ENCODE results near the gene CGB8.
"Not testable (repeated sequence)": the region's sequence is repeated elsewhere in the genome, so short reads cannot be mapped to it uniquely, and the experiment has no call there.

CGB8 gene

GRCh38 chr19:49049011-49049410 lies at the start of gene CGB8:
Gene CGB8 (minus strand): TSS chr19:49049111. CDS start chr19:49048739, 372 bp downstream.
- not testable (repeated sequence) for DNase-seq (ENCODE audit: low read depth in 1 of 2, low spot score in 1 of 2)

- DNase-seq (ENCODE audit: low read depth in 1 of 2, low spot score in 1 of 2) = peak; percentile 49 to 57
These were observed 48.8 kb upstream of the CGB8 start for GRCh38 chr19:49097453-49098288.

GRCh38 chr19:49094505-49095482 lies 45.9 kb upstream of the CGB8 start:
- no peak for DNase-seq (ENCODE audit: low read depth in 1 of 2, low spot score in 1 of 2)

GRCh38 chr19:49092686-49093085 lies 43.8 kb upstream of the CGB8 start:
- no peak for DNase-seq (ENCODE audit: low read depth in 1 of 2, low spot score in 1 of 2)

DNA sequence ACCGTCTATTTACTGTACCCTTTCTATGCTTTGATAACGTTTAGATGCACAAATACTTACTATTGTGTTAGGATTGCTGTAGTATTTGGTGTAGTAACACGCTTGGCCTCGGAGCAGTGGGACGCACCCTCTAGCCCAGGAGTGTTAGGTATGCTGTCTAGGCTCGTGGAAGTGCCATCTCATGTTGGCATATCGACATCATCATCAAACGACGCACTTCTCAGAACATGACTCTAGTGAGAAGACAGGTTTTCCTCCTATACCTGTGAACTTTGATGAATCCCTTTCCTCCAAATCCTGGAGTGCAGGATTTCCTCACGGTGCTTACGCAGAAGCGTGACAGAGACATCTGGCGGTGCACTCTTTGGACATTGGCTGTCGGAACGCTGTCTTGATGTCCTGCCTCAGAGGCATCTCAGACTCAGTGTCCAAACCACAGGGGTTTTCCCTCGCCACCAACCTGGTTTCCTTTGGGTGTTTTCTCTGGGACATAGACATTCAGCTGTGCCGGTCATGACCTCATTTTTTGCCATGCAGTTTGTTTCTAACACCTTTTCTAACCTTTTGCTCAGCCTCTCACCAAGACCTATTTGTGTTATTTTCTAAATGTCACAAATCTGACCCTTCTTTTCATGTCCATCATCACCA lies 42.6 kb upstream of the CGB8 start:
- DNase-seq (ENCODE audit: low read depth in 1 of 2, low spot score in 1 of 2) = no peak

- no peak for DNase-seq (ENCODE audit: low read depth in 1 of 2, low spot score in 1 of 2)
These were observed 37.4 kb upstream of the CGB8 start for GRCh38 chr19:49086296-49086695.

DNA sequence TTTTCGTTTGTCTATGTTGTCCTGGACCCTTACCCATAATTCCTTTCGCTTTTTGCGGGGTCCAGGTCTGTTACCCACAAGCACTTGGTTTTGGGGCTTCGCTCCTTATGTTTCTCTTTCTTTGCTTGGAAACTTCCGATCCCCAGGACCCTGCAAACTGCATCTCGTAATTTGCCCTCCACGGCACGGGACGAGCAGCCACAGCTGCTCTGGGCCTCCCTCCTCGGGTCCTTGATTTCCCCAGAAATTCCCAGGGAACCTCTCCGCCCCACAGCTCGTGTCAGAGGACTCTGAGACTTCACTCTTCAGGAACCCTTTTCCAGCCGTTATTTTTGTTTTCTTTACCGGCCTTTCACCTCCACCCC lies 36.9 kb upstream of the CGB8 start:
- DNase-seq (ENCODE audit: low read depth in 1 of 2, low spot score in 1 of 2) = no peak

DNA sequence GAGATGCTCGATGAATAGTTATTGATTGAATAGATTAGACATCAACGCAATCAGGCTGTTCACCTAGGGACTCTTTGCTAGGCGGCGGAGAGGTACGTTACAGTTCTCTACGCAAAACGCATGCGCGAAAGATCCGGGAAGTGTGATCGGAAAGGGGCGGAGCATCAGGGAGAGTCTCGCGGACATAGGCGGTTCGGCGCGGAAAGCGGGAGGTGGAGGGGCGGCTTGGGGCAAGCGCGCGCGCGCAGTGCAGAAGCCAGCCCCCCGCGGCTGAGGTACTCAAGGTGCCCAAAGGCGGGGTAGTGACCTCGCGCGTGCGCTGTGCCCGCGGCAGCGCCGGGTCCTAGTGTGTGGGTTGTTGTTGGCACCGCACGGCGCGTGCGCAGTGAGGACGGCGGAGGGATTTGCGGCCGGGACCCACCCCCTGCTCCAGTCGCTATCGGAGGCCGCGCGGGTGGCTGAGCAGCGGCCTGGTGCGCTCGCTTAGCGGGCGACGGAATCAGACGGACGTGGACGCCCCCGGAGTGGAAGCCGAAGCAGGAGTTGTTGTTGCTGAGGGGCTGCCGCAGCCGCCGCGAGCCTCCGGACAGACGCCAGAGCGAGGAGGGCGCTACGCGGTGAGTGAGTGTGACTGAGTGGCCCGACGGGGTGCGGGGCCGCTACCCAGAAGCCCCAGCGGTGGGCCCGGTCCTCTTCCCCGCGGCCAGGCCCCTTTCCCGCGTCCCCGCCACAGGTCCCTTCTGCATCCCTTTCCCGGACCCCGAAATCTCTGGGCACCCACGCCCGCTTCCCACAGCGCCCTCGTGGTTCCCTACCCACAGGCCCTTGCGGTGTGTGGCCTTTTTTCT lies 36.3 kb upstream of the CGB8 start, which contains the start of gene SNRNP70:
Gene SNRNP70, plus strand, starts transcription at position 432 of the 848 bp plus-strand sequence. CDS start 964 bp downstream, outside the sequence.
- DNase-seq (ENCODE audit: low read depth in 1 of 2, low spot score in 1 of 2) = peak; percentile 98 to 99

DNA sequence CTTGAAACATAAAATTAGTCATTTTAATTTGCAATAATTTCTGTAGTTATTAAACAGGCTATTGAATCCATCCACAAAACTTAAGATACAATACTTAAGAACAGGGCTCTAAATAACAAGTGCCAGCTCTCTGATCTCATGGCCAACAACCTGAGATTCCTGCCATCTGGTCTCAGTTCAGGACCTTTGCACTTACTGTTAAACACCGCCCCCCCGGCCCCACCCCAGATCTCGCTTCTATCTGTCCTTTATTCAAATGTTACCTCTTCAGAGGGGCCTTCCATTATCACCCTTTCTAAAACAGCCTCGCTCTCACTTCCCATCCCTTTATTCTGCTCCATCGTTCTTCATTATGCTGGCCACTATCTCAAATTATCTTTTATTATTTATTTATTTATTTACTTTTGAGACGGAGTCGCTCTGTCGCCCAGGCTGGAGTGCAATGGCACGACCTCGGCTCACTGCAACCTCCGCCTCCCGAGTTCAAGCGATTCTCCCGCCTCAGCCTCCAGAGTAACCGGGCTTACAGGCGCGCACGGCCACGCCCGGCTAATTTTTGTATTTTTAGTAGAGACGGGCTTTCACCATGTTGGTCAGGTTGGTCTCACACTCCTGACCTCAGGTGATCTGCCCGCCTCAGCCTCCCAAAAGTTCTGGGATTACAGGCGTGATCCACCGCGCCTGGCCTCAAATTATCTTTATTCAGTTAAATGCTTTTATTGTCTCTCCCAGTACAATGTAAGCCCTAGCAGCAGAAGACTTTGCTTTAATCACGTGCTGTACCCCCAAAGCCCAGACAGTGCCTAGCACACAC lies 35.5 kb upstream of the CGB8 start:
- DNase-seq (ENCODE audit: low read depth in 1 of 2, low spot score in 1 of 2) = no peak

GRCh38 chr19:49081273-49081672 lies 32.4 kb upstream of the CGB8 start:
- no peak for DNase-seq (ENCODE audit: low read depth in 1 of 2, low spot score in 1 of 2)

DNA sequence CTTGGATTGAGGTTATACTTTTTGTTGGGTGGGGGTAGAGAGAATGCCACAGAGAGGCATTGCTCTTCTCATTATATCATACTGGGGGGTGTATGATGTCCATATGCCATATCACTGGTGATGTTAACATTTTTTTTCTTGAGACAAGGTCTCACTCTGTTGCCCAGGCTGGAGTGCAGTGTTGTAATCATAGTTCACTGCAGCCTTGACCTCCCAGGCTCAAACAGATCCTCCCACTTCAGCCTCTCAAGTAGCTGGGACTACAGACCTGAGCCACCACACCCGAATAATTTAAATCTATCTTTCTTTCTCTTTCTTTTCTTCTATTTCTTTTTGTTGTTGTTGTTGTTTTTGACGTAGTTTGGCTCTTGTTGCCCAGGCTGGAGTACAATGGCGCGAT lies 31.5 kb upstream of the CGB8 start:
- no peak for DNase-seq (ENCODE audit: low read depth in 1 of 2, low spot score in 1 of 2)

GRCh38 chr19:49074869-49075268 lies 26.0 kb upstream of the CGB8 start:
- DNase-seq (ENCODE audit: low read depth in 1 of 2, low spot score in 1 of 2) = not testable (repeated sequence)

- DNase-seq (ENCODE audit: low read depth in 1 of 2, low spot score in 1 of 2) = no peak
These were observed 24.8 kb upstream of the CGB8 start for GRCh38 chr19:49073514-49074378.

DNA sequence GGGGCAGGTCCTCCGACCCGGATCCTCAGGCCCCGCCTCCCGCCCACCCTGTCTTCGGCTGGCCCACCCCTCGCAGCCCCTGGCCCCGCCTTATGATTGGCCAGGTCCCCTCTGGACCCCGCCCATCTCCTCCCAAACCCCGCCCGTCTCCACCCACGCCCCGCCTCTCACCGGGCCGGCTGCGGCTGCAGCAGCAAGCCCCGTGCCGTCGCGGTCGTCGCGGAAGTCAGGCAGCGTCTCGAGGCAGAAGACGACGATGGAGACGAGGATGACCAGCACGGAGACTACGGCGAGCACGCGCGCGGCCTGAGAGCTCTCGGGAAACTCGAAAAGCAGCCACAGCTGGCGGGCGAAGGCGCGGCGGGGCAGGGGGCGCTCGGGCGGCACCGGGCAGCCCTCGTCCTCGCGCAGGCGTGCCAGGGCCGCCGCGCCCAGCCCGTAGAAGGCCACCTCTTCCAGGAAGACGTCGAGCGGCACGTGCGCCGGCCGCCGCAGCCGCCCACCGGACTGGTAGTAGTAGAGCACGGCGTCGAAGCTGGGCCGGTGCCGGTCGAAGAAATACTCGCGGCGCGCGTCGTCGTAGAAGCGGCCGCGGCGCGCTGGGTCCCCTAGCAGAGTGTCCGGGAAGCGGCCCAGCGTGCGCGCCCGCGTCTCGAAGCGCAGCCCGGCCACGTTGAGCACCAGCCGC lies 23.1 kb upstream of the CGB8 start:
- no peak for DNase-seq (ENCODE audit: low read depth in 1 of 2, low spot score in 1 of 2)

DNA sequence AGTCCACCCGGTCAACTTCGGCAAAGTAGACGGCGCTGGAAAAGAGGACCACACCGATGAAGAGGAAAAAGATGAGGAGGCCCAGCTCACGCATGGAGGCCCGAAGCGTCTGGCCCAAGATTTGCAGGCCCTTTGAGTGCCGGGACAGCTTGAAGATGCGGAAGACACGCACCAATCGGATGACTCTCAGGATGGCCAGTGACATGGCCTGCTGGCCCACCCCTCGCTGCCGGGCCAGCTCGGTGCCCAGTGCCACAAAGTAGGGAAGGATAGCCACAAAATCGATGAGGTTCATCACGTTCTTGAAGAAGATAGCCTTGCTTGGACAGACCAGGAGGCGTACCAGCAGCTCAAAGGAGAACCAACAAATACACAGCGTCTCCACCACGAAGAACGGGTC lies 21.5 kb upstream of the CGB8 start:
- no peak for DNase-seq (ENCODE audit: low read depth in 1 of 2, low spot score in 1 of 2)

DNA sequence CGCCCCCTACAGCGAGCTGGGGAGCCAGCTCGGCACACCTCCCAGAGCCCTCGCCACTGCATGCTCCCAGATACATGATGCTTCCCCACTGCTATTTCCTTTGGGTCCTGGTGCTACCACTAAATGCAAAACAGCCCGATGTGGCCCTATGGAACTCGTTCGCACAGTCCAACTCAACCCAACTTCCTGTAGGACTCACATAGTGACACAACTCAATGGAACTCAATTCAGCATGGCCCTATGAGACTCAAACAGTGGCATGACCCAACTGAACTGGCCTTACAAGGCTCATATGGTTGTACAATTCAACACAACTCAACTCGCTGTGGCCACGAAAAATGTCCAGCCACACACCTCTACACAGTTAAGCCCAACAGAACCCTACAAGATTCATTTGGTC lies 20.1 kb upstream of the CGB8 start:
- no peak for DNase-seq (ENCODE audit: low read depth in 1 of 2, low spot score in 1 of 2)

DNA sequence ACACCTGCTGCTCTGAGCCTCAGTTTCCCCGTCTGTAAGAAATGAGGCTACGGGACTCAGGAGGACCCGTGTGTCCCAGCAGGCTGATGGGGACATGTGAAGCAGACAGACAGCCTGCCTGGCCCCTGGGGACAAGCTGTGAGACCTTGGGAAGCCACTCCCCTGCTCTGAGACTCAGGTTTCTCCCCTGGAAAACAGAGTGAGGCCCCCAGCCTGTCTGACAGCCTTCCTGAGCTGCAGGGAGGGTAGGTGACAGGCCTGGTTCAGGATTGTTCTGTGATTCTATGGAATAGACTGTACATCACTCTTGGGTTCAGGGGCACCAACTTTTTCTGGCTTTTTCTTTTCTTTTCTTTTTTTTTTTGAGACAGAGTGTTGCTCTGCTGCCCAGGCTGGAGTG lies 18.6 kb upstream of the CGB8 start:
- DNase-seq (ENCODE audit: low read depth in 1 of 2, low spot score in 1 of 2) = no peak

GRCh38 chr19:49065905-49066512 lies 17.1 kb upstream of the CGB8 start:
- no peak for DNase-seq (ENCODE audit: low read depth in 1 of 2, low spot score in 1 of 2)

Data from activated CD4-positive, alpha-beta T cell treated with anti-CD3 and anti-CD28 coated beads, Interleukin-2, amount 50 U/mL, for 24 hours (primary cell).